Trophoblast cell (in vitro differentiated cells and primary cell): Measurements from ENCODE around the gene RARS1.

Experiments
- DNase-seq, 2 donors: peaks; one replicate each; pipeline ENCODE4 v3.0.0-alpha.2; 2016
- H2AFZ ChIP-seq: 2 replicates; pipeline ENCODE4 v1.6.1; 2013; ENCODE audit warnings: low read length, moderate library complexity, mild to moderate bottlenecking; ENCODE audit not compliant: insufficient read depth, poor library complexity
- H2AK5ac ChIP-seq: 2 replicates; pipeline ENCODE4 v1.6.1; 2013; ENCODE audit warnings: mild to moderate bottlenecking, low read length
- H2BK120ac ChIP-seq: 2 replicates; pipeline ENCODE4 v1.6.1; 2013; ENCODE audit warnings: low read length, mild to moderate bottlenecking, moderate library complexity; ENCODE audit not compliant: insufficient read depth, poor library complexity
- H2BK12ac ChIP-seq: 2 replicates; pipeline ENCODE4 v1.6.1; 2013; ENCODE audit warnings: mild to moderate bottlenecking, low read length, moderate library complexity
- H2BK5ac ChIP-seq: 2 replicates; pipeline ENCODE4 v1.6.1; 2013; ENCODE audit warnings: low read length, low read depth, moderate library complexity, mild to moderate bottlenecking; ENCODE audit not compliant: poor library complexity
- H3K14ac ChIP-seq: 2 replicates; pipeline ENCODE4 v1.6.1; 2013; ENCODE audit warnings: mild to moderate bottlenecking, low read length
- H3K18ac ChIP-seq: 2 replicates; pipeline ENCODE4 v1.6.1; 2013; ENCODE audit warnings: mild to moderate bottlenecking, low read length
- H3K23ac ChIP-seq: 2 replicates; pipeline ENCODE4 v1.6.1; 2013; ENCODE audit warnings: low read length
- H3K27ac ChIP-seq: 2 replicates; pipeline ENCODE4 v1.5.1; 2013; ENCODE audit warnings: low read depth, mild to moderate bottlenecking, inconsistent platforms, low read length, moderate library complexity
- H3K27me3 ChIP-seq: 2 replicates; pipeline ENCODE4 v1.6.1; 2013; ENCODE audit warnings: inconsistent platforms, mild to moderate bottlenecking, low read length, moderate library complexity; ENCODE audit not compliant: insufficient read depth
- H3K36me3 ChIP-seq, 2 experiments: 1 replicate in 1 of 2; 2 replicates in 1 of 2; pipeline ENCODE4 v1.6.1; 2013; ENCODE audit warnings: low read length in 2 of 2, mild to moderate bottlenecking in 2 of 2, moderate library complexity in 1 of 2; ENCODE audit not compliant: insufficient read depth in 2 of 2, control insufficient read depth in 1 of 2
- H3K4ac ChIP-seq: 2 replicates; pipeline ENCODE4 v1.6.1; 2013; ENCODE audit warnings: low read depth, mild to moderate bottlenecking, low read length, moderate library complexity
- H3K4me1 ChIP-seq, 2 experiments: 1 replicate in 1 of 2; 2 replicates in 1 of 2; pipeline ENCODE4 v1.6.1; 2013; ENCODE audit warnings: low read length in 2 of 2, mild to moderate bottlenecking in 2 of 2, moderate library complexity in 1 of 2; ENCODE audit not compliant: insufficient read depth in 2 of 2, control insufficient read depth in 1 of 2
- H3K4me2 ChIP-seq: 2 replicates; pipeline ENCODE4 v1.6.1; 2013; ENCODE audit warnings: inconsistent platforms, mild to moderate bottlenecking, low read length, moderate library complexity
- H3K4me3 ChIP-seq: 2 replicates; pipeline ENCODE4 v1.5.1; 2013; ENCODE audit warnings: mild to moderate bottlenecking, low read depth, low read length, inconsistent platforms
- H3K79me1 ChIP-seq: one replicate; pipeline ENCODE4 v1.6.1; 2013; ENCODE audit warnings: low read length
- H3K79me2 ChIP-seq: 2 replicates; pipeline ENCODE4 v1.6.1; 2013; ENCODE audit warnings: low read length, mild to moderate bottlenecking; ENCODE audit not compliant: control insufficient read depth, insufficient read depth, poor library complexity
- H3K9ac ChIP-seq: 2 replicates; pipeline ENCODE4 v1.6.1; 2013; ENCODE audit warnings: mild to moderate bottlenecking, low read length
- H3K9me3 ChIP-seq: 2 replicates; pipeline ENCODE4 v1.6.1; 2013; ENCODE audit warnings: low read depth, mild to moderate bottlenecking, control low read depth, inconsistent platforms, low read length; ENCODE audit not compliant: insufficient read depth
- H4K12ac ChIP-seq: 2 replicates; pipeline ENCODE4 v1.6.1; 2013; ENCODE audit warnings: low read depth, mild to moderate bottlenecking, low read length, moderate library complexity
- H4K8ac ChIP-seq: 2 replicates; pipeline ENCODE4 v1.6.1; 2013; ENCODE audit warnings: low read depth, mild to moderate bottlenecking, low read length, moderate library complexity
- H4K91ac ChIP-seq: one replicate; pipeline ENCODE4 v1.6.1; 2013; ENCODE audit warnings: low read depth, mild to moderate bottlenecking, low read length, moderate library complexity
- WGBS: extraction: QIAGEN DNeasy Blood & Tissue Kit; methylation state at CpG from one replicate; pipeline ENCODE4 v1.1.7; 2013; ENCODE audit warnings: missing lambda C conversion rate; ENCODE audit not compliant: insufficient read length, insufficient coverage; ENCODE audit errors: extremely low coverage; 5-methylcytosine and 5-hydroxymethylcytosine counted together

RARS1 gene

DNA sequence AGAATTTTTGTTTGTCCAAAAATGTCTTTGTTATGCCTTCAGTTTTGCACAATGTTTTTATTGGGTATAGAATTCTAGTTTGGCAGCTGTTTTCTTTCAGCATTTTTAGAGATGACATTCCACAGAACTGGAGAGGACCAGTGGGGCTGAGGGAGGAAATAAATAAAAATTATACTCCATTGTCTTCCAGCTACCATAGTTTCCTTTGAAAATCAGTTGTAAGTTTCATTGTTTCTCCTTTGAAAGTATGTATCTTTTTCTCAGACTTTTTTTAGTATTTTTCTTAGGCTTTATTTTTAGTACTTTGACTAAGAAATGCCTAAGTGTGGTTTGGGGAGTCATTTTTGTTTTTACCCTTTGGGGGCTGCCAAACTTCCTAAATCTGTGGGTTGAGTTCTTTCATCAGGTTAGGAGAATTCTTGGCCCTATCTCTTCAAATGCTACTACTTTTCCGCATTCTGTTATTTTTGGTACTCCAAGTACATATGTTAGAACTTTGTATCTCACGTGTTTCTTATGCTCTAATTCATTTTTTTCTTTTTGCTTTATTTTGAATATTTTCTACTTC lies 27.7 kb downstream of the RARS1 start:
- H3K36me3 ChIP-seq: peaks cover 25 to 47% of the 10 kb centered on the region in 2 experiments
- H2BK12ac ChIP-seq: no peak overlapping the region
- no peak overlapping the region for H3K18ac ChIP-seq

GRCh38 chr5:168525856-168526255 lies 39.6 kb downstream of the RARS1 start:
- H4K8ac ChIP-seq: no peak overlapping the region
- H3K36me3 ChIP-seq: peaks cover 5 to 6% of the 10 kb centered on the region in 2 experiments
- H3K14ac ChIP-seq: no peak overlapping the region
- no peak overlapping the region for H3K4me2 ChIP-seq
- H3K9ac ChIP-seq: no peak overlapping the region
- no peak overlapping the region for H2AFZ ChIP-seq
- DNase-seq: no peak
- no peak overlapping the region for H3K27ac ChIP-seq
- H3K4ac ChIP-seq: no peak overlapping the region
- H3K79me2 ChIP-seq: no peaks in the 10 kb centered on the region
- H2AK5ac ChIP-seq: no peak overlapping the region
- H2BK12ac ChIP-seq: no peak overlapping the region
- no peak overlapping the region for H4K12ac ChIP-seq
- H3K9me3 ChIP-seq: peaks cover 9% of the 10 kb centered on the region
- H3K23ac ChIP-seq: no peak overlapping the region
- H3K4me3 ChIP-seq: no peak overlapping the region
- no peak overlapping the region for H4K91ac ChIP-seq
- no peak overlapping the region for H3K18ac ChIP-seq
- no peak overlapping the region for H2BK5ac ChIP-seq
- H2BK120ac ChIP-seq: no peak overlapping the region
- H3K27me3 ChIP-seq: peaks cover 17% of the 10 kb centered on the region
- WGBS: no CpG with 5 or more reads among the region's 2 CpGs
- peaks cover 4 to 9% of the 10 kb centered on the region in 2 experiments for H3K4me1 ChIP-seq
- no peaks in the 10 kb centered on the region for H3K79me1 ChIP-seq

More for the DNA sequence above, 27.7 kb downstream of the RARS1 start:
- no peak overlapping the region for H3K4ac ChIP-seq
- no peak overlapping the region for H4K12ac ChIP-seq
- no CpG with 5 or more reads among the region's 2 CpGs for WGBS
- no peaks in the 10 kb centered on the region for H3K27me3 ChIP-seq
- no peak overlapping the region for H2BK5ac ChIP-seq
- H3K79me2 ChIP-seq: no peaks in the 10 kb centered on the region
- H3K9me3 ChIP-seq: peaks cover 2% of the 10 kb centered on the region
- no peak overlapping the region for H3K14ac ChIP-seq
- H3K4me1 ChIP-seq: no peaks in the 10 kb centered on the region
- H3K23ac ChIP-seq: no peak overlapping the region
- H3K4me3 ChIP-seq: no peak overlapping the region
- no peak overlapping the region for H2AFZ ChIP-seq
- H3K27ac ChIP-seq: no peak overlapping the region
- H4K8ac ChIP-seq: no peak overlapping the region
- no peak overlapping the region for H3K4me2 ChIP-seq
- no peak overlapping the region for H2BK120ac ChIP-seq
- no peak overlapping the region for H3K9ac ChIP-seq
- no peak for DNase-seq
- no peaks in the 10 kb centered on the region for H3K79me1 ChIP-seq
- no peak overlapping the region for H2AK5ac ChIP-seq
- H4K91ac ChIP-seq: no peak overlapping the region

- Histone ChIP-seq H3K79me2 (no peaks in the 10 kb centered on the region), H2AFZ (no peak overlapping the region), H4K12ac (no peak overlapping the region), H3K27ac (no peak overlapping the region), H2BK120ac (no peak overlapping the region), H2BK5ac (no peak overlapping the region), H4K8ac (no peak overlapping the region), H2BK12ac (no peak overlapping the region), H3K14ac (no peak overlapping the region), H4K91ac (no peak overlapping the region), H3K4ac (no peak overlapping the region), H3K4me1 (peaks cover 4 to 9% of the 10 kb centered on the region in 2 experiments), H2AK5ac (no peak overlapping the region), H3K27me3 (peaks cover 17% of the 10 kb centered on the region), H3K9me3 (peaks cover 9% of the 10 kb centered on the region), H3K9ac (no peak overlapping the region), H3K4me2 (no peak overlapping the region), H3K4me3 (no peak overlapping the region), H3K36me3 (peaks cover 3% of the 10 kb centered on the region in 2 experiments), H3K18ac (no peak overlapping the region), H3K23ac (no peak overlapping the region), H3K79me1 (no peaks in the 10 kb centered on the region)
- WGBS: no CpG with 5 or more reads among the region's 4 CpGs
- DNase-seq: no peak
These were observed 41.6 kb downstream of the RARS1 start for GRCh38 chr5:168527756-168528295.

DNA sequence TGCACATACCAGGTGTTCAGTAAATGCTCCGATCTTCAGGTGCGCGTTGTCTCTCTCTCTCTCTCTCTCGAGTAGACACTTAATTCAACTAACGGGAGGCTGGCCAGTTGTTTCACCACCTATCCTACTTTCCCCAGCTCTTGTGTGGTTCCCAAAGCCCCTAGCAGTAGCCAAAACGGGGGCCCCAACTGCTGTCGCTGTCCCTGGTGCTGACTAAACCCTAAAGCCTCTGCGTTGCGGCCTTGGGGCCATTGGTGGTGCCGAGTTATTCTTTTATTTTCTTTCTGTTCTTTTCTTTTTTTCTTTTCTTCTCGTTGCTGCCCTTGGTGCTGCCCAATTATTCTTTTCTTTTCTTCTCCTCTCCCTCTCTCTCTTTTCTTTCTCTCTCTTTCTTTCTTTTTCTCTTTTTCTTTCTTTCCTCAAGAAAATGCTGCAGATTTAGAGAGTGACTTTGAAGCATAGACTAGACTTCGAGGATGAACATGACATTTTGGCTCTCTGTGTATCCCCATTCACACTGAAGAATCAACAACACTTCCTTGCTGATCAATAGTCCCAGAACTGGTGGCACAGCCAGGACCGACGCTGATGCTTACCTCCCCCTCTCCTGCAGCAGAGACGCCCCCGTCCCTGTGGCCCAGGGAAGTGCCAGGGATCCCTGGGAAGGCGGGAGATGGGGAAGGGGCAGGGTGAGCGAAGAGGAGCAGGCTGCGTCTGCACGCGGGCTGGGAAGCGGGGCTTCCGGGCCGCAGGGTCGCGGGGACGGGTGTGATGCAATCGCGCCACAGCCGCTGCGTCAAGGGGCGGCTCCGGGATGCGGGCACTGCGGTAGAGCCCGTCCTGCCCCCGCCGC lies 42.5 kb downstream of the RARS1 start, which contains the start of gene FBLL1:
Gene FBLL1, plus strand, starts transcription at position 785 of the 853 bp plus-strand sequence. CDS start 200 bp downstream, outside the sequence.
- Histone ChIP-seq H2AK5ac (no peak within 1 kb of the TSS), H4K8ac (no peak within 1 kb of the TSS), H3K4me1 (peaks cover 4 to 9% of the 10 kb centered on the region in 2 experiments), H4K12ac (no peak within 1 kb of the TSS), H3K36me3 (no peaks in the 10 kb centered on the region), H3K79me2 (no peaks in the 10 kb centered on the region), H2BK12ac (no peak within 1 kb of the TSS), H4K91ac (no peak within 1 kb of the TSS), H3K79me1 (no peaks in the 10 kb centered on the region), H3K23ac (no peak within 1 kb of the TSS), H3K9me3 (peaks cover 9% of the 10 kb centered on the region), H3K27ac (no peak within 1 kb of the TSS), H2AFZ (peak within 1 kb of the TSS; percentile 11), H2BK120ac (no peak within 1 kb of the TSS), H2BK5ac (no peak within 1 kb of the TSS), H3K27me3 (peaks cover 17% of the 10 kb centered on the region), H3K14ac (no peak within 1 kb of the TSS), H3K4me2 (peak within 1 kb of the TSS; percentile 84), H3K18ac (no peak within 1 kb of the TSS), H3K4me3 (peak within 1 kb of the TSS; percentile 68), H3K4ac (no peak within 1 kb of the TSS), H3K9ac (no peak within 1 kb of the TSS)
- DNase-seq: peak in 1 of 2 donors; percentile 37
- WGBS: no CpG with 5 or more reads among the region's 38 CpGs
